Measurements from ENCODE around the gene FAM120B.

FAM120B gene

DNA sequence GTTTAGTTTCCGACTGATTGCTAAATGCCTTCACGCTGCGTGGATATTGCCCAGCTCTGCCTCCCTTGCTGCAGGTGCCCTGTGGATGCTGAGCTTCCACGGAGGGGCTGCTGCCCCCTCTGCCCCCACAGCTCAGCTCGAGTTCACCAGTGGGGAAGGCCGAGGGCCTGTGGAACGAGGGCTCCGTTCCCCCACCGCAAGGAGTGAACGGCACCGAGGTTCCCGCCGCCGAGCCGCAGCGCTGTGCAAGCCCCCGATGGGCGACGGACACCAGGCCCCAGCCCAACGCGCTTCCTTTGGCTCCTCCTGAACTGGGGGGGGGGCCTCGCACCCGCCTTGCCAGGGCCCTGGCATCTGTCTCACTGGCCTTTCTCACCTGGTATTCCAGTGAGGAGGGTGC, 33.4 kb upstream of the FAM120B start:
- Histone ChIP-seq H3K9ac (ENCODE audit: low read length) (no peak overlapping the region), H3K79me2 (ENCODE audit: insufficient read depth, low read length) (no peaks in the 10 kb centered on the region), H4K20me1 (ENCODE audit: insufficient read depth, low read length) (no peaks in the 10 kb centered on the region)

DNA sequence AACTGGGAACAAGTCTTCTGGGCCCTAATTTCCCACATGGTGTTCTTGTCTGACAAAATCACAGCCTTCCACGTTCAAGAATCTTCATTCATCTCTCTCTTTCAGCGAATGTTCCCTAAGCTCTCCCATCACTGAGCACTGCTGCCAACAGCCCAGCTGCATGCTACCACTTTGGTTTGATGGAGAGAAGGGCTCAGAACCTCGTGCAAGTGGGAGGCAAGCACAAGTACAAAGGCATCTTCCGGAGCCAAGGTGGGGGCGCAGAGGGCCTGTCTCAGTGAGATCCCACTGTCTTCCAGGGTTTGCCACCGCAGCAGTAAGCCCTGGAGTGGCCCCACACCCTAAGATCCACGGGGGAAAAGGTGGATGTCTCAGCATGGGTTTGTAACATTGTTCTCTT, 32.9 kb upstream of the FAM120B start:
- Histone ChIP-seq H4K20me1 (ENCODE audit: insufficient read depth, low read length) (no peaks in the 10 kb centered on the region), H3K27ac (ENCODE audit: low read depth, low read length, poor library complexity, severe bottlenecking) (no peak overlapping the region), H3K79me2 (ENCODE audit: insufficient read depth, low read length) (no peaks in the 10 kb centered on the region), H2AFZ (ENCODE audit: low read length) (no peak overlapping the region), H3K9ac (ENCODE audit: low read length) (no peak overlapping the region), H3F3A (ENCODE audit: insufficient read depth, low read length) (no peaks in the 10 kb centered on the region), H3K27me3 (ENCODE audit: insufficient read depth, low read length) (0 out of 2 replicates have a peak, but pooled peaks cover 7% of the 10 kb centered on the region), H3K4me1 (ENCODE audit: insufficient read depth, low read length, severe bottlenecking) (peaks cover 13% of the 10 kb centered on the region), H3K9me3 (ENCODE audit: low read length) (no peaks in the 10 kb centered on the region), H3K36me3 (ENCODE audit: insufficient read depth, low read length) (no peaks in the 10 kb centered on the region), H3K4me2 (ENCODE audit: low read length) (no peak overlapping the region), H3K4me3 (ENCODE audit: low read depth, low read length, poor library complexity, severe bottlenecking) (no peak overlapping the region), H3K9me2 (ENCODE audit: low read depth, low read length) (no peaks in the 10 kb centered on the region)
- no peak for TF ChIP-seq EZH2 (IDR thresholded peaks at IDR 0.05; ENCODE audit: borderline replicate concordance, low read length)
- TF ChIP-seq, protein P1, sequence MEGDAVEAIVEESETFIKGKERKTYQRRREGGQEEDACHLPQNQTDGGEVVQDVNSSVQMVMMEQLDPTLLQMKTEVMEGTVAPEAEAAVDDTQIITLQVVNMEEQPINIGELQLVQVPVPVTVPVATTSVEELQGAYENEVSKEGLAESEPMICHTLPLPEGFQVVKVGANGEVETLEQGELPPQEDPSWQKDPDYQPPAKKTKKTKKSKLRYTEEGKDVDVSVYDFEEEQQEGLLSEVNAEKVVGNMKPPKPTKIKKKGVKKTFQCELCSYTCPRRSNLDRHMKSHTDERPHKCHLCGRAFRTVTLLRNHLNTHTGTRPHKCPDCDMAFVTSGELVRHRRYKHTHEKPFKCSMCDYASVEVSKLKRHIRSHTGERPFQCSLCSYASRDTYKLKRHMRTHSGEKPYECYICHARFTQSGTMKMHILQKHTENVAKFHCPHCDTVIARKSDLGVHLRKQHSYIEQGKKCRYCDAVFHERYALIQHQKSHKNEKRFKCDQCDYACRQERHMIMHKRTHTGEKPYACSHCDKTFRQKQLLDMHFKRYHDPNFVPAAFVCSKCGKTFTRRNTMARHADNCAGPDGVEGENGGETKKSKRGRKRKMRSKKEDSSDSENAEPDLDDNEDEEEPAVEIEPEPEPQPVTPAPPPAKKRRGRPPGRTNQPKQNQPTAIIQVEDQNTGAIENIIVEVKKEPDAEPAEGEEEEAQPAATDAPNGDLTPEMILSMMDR (IDR thresholded peaks at IDR 0.05; ENCODE audit: low read length) = no peak

More for the DNA sequence above, 33.4 kb upstream of the FAM120B start:
- Histone ChIP-seq H3K36me3 (ENCODE audit: insufficient read depth, low read length) (no peaks in the 10 kb centered on the region), H3K9me3 (ENCODE audit: low read length) (no peaks in the 10 kb centered on the region), H3K4me3 (ENCODE audit: low read depth, low read length, poor library complexity, severe bottlenecking) (no peak overlapping the region), H3F3A (ENCODE audit: insufficient read depth, low read length) (no peaks in the 10 kb centered on the region), H2AFZ (ENCODE audit: low read length) (no peak overlapping the region), H3K9me2 (ENCODE audit: low read depth, low read length) (no peaks in the 10 kb centered on the region), H3K27me3 (ENCODE audit: insufficient read depth, low read length) (0 out of 2 replicates have a peak, but pooled peaks cover 7% of the 10 kb centered on the region), H3K27ac (ENCODE audit: low read depth, low read length, poor library complexity, severe bottlenecking) (no peak overlapping the region), H3K4me1 (ENCODE audit: insufficient read depth, low read length, severe bottlenecking) (peaks cover 8% of the 10 kb centered on the region), H3K4me2 (ENCODE audit: low read length) (no peak overlapping the region)
- TF ChIP-seq, protein P1 (IDR thresholded peaks at IDR 0.05; ENCODE audit: low read length) = no peak
- TF ChIP-seq EZH2 (IDR thresholded peaks at IDR 0.05; ENCODE audit: borderline replicate concordance, low read length) = no peak

DNA sequence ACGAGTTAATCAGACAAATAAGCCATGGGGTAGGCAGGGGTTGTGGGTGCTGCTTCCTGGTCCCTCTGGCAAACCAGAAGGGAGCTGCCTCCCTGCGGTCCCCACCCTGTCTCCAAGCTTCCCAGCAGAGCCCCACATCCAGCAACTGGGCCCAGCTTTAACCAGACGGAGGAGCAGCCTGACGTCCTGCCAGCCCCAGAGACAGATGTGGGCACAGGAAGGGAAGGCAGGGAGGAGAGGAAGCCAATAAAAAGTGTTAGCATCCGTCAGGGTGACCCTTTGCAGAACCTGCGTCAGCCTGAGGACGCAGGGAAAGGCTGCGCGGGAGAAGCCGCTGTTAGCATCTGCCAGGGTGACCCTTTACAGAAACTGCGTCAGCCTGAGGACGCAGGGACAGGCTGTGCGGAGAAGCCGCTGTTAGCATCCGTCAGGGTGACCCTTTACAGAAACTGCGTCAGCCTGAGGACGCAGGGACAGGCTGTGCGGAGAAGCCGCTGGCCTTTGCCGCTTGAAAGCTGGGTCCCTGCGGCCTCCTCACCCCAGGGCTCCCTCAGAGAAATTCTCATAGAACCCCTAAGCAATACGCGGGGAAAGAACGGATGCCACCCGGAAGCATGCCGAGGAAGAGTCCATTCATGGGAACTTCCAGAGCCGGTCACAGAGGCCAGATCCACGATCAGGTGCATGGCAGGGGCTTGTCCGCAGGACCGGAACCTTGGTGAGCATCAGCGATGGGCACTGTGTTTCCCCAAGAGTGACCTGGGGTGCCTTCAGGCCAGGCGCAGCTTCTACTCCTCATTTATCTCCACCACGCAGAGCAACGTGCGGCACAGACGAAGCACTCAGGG, 31.6 kb upstream of the FAM120B start:
- peaks cover 4% of the 10 kb centered on the region; the same call in 1 of the 2 replicates for H3F3A ChIP-seq (ENCODE audit: insufficient read depth, low read length)
- 0 out of 2 replicates have a peak, but pooled peaks cover 7% of the 10 kb centered on the region for H3K27me3 ChIP-seq (ENCODE audit: insufficient read depth, low read length)
- no peaks in the 10 kb centered on the region for H4K20me1 ChIP-seq (ENCODE audit: insufficient read depth, low read length)
- no peaks in the 10 kb centered on the region for H3K36me3 ChIP-seq (ENCODE audit: insufficient read depth, low read length)
- no peaks in the 10 kb centered on the region for H3K9me2 ChIP-seq (ENCODE audit: low read depth, low read length)
- no peak overlapping the region for H3K27ac ChIP-seq (ENCODE audit: low read depth, low read length, poor library complexity, severe bottlenecking)
- H2AFZ ChIP-seq (ENCODE audit: low read length) = no peak overlapping the region
- H3K79me2 ChIP-seq (ENCODE audit: insufficient read depth, low read length) = no peaks in the 10 kb centered on the region
- no peak overlapping the region for H3K4me2 ChIP-seq (ENCODE audit: low read length)
- no peaks in the 10 kb centered on the region for H3K9me3 ChIP-seq (ENCODE audit: low read length)
- peaks cover 26% of the 10 kb centered on the region for H3K4me1 ChIP-seq (ENCODE audit: insufficient read depth, low read length, severe bottlenecking)
- no peak overlapping the region for H3K9ac ChIP-seq (ENCODE audit: low read length)
- H3K4me3 ChIP-seq (ENCODE audit: low read depth, low read length, poor library complexity, severe bottlenecking) = no peak overlapping the region
- no peak for TF ChIP-seq EZH2 (IDR thresholded peaks at IDR 0.05; ENCODE audit: borderline replicate concordance, low read length)
- TF ChIP-seq, protein P1 (IDR thresholded peaks at IDR 0.05; ENCODE audit: low read length) = no peak
